Ishikawa (cell line): ENCODE data around the gene MED13L.

ENCODE experiments used
- CEBPB ChIP-seq: IDR thresholded peaks from 2 replicates; pipeline ENCODE4 v1.6.1; 2012
- CREB1 ChIP-seq: IDR thresholded peaks from 2 replicates; pipeline ENCODE4 v1.6.1; 2012; ENCODE audit warnings: low read depth
- EGR1 ChIP-seq: IDR thresholded peaks from 2 replicates; pipeline ENCODE4 v1.6.1; 2012
- EP300 ChIP-seq: IDR thresholded peaks from 2 replicates; pipeline ENCODE4 v1.6.1; 2012; ENCODE audit warnings: borderline replicate concordance
- FOXM1 ChIP-seq: IDR thresholded peaks from 2 replicates; pipeline ENCODE4 v1.6.1; 2012; ENCODE audit warnings: low read depth, borderline replicate concordance
- MAX ChIP-seq: IDR thresholded peaks from 2 replicates; pipeline ENCODE4 v1.6.1; 2012
- NFIC ChIP-seq: IDR thresholded peaks from 2 replicates; pipeline ENCODE4 v1.6.1; 2012
- RAD21 ChIP-seq: IDR thresholded peaks from 2 replicates; pipeline ENCODE4 v1.6.1; 2012; ENCODE audit warnings: low read depth
- REST ChIP-seq: IDR thresholded peaks from 2 replicates; pipeline ENCODE4 v1.6.1; 2012; ENCODE audit warnings: low read depth, mild to moderate bottlenecking
- TAF1 ChIP-seq: IDR thresholded peaks from 2 replicates; pipeline ENCODE4 v1.6.1; 2012; ENCODE audit warnings: low read depth, mild to moderate bottlenecking
- TCF12 ChIP-seq: IDR thresholded peaks from 2 replicates; pipeline ENCODE4 v1.6.1; 2012; ENCODE audit warnings: low read depth
- TEAD4 ChIP-seq: IDR thresholded peaks from 2 replicates; pipeline ENCODE4 v1.6.1; 2012
- YY1 ChIP-seq: IDR thresholded peaks from 2 replicates; pipeline ENCODE4 v1.6.1; 2012; ENCODE audit warnings: low read depth
- ZBTB7A ChIP-seq: IDR thresholded peaks from 2 replicates; pipeline ENCODE4 v1.6.1; 2012; ENCODE audit warnings: low read depth

GRCh38 chr12:116199160-116199706 lies 78.3 kb downstream of the MED13L start:
- TF ChIP-seq CEBPB: no peak
- no peak for TF ChIP-seq RAD21
- no peak for TF ChIP-seq EP300
- no peak for TF ChIP-seq TEAD4
- no peak for TF ChIP-seq REST
- no peak for TF ChIP-seq EGR1
- TF ChIP-seq CREB1: no peak
- no peak for TF ChIP-seq ZBTB7A
- no peak for TF ChIP-seq TAF1
- no peak for TF ChIP-seq YY1
- TF ChIP-seq MAX: no peak
- no peak for TF ChIP-seq FOXM1
- no peak for TF ChIP-seq NFIC
- no peak for TF ChIP-seq TCF12
